Subcutaneous adipose tissue (tissue), 4 donors: ENCODE data around the gene KIAA1217. TPM values are rescaled to one million over a fixed set of nuclear protein-coding genes. Genes with fewer than 3 reads are reported as not detected.

Experiments used
- total RNA-seq, 4 donors: library from RNA; depleted of rRNA; stranded (reverse); fragments of >200 nt; gene quantifications; one replicate each; pipeline ENCODE4 v1.1.0, GENCODE V29; 2016
- TF ChIP-seq, protein P1 (sequence below): fragments of 450-650 bp; IDR thresholded peaks from one replicate; pipeline ENCODE4 v1.5.1; 2016; ENCODE audit warnings: low read depth, mild to moderate bottlenecking, control low read depth, antibody characterized with exemption, moderate library complexity

Gene KIAA1217
- total RNA-seq, 4 donors from 2014 or later: 10.7 to 91.6 (median 27.5) TPM

DNA sequence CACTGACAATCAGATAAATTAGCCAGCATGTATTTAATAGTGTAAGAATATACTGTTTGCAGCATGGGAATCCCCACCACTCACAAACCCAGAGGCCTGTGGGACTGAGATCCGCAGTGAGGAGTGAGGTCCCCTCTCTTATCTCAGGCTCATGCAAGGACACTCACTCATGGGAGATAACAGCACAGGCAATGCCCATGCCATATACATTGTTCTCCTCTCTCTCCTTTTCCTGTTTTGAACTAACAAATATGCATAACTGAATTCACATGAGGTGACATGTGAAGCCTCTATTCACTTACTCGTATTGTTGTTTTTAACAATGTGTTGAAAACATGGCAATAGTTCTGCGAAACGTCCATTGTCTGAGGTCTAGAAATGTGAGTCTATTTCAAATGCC is 284.2 kb downstream of the KIAA1217 start:
- TF ChIP-seq, protein P1, sequence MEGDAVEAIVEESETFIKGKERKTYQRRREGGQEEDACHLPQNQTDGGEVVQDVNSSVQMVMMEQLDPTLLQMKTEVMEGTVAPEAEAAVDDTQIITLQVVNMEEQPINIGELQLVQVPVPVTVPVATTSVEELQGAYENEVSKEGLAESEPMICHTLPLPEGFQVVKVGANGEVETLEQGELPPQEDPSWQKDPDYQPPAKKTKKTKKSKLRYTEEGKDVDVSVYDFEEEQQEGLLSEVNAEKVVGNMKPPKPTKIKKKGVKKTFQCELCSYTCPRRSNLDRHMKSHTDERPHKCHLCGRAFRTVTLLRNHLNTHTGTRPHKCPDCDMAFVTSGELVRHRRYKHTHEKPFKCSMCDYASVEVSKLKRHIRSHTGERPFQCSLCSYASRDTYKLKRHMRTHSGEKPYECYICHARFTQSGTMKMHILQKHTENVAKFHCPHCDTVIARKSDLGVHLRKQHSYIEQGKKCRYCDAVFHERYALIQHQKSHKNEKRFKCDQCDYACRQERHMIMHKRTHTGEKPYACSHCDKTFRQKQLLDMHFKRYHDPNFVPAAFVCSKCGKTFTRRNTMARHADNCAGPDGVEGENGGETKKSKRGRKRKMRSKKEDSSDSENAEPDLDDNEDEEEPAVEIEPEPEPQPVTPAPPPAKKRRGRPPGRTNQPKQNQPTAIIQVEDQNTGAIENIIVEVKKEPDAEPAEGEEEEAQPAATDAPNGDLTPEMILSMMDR: no peak

DNA sequence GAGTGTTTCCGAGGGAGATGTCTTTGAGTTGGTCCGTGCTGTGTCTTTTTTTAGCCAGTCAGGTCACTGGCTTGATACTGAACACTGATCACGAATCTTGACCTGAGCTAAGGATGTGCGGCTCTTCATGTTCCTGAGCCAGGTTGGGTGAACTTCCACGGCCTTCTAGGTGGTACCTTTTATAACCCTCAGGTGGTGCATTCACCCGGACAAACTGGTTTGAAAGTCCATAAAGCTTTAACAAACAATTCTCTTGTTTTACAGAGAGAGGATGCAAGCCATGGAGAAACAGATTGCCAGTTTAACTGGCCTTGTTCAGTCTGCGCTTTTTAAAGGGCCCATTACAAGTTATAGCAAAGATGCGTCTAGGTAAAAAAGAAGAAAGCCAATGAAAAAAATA is 285.3 kb downstream of the KIAA1217 start:
- TF ChIP-seq, protein P1: no peak

DNA sequence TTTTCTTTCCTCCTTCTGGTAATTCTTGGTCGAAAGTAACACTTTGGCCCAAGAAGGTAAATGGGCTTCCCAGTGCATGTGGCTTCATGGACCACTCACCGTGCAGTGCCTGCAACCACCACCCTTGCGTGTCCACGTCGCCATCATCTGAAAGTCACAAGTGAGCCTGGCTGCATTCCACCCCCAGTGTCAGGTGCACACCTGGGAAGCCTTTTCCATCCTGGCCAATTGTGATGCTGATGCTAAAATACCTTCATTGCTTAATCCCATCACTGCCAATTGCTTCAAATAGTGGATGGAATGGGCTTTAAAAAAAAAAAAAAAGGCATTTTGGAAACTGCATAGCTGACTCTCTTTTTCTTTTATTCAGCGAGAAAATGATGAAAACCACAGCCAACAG is 285.8 kb downstream of the KIAA1217 start:
- TF ChIP-seq, protein P1: no peak

DNA sequence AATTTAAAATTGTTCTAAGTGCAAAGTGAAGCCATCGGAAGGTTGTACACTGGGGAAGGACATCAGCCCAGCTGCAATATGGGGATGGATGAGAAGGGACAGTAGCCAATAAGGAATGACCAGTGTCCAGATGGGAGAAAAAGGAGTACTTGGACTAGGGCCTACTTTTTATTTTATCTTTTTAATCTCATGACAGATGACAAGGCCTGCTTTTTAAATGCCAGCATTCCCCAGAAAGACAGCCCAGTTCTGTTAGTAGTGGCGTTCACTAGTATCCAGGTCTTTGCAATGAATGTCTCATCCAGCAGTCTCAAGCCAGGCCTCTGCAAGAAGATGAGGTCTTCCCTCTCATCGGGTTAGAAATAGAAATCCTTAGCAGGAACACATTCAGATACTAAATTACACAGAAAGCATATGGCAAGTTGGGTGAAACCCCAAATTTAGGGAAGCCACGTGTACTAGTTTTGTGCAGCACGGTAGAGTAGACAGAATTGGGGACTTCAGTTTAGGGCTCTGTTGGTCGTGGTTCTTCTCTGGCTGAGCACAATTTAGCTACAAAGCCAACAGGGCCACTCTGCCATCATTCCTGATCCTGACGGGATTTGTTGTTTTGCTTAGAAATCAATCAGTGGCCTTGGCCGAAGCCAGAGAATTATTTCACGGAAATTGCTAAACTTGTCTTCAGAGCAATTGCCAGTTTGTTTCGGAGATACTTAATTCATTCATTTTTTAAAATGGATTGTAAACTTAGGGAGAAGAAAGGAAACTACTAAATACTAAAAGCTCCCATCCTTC is 286.9 kb downstream of the KIAA1217 start:
- TF ChIP-seq, protein P1: no peak

DNA sequence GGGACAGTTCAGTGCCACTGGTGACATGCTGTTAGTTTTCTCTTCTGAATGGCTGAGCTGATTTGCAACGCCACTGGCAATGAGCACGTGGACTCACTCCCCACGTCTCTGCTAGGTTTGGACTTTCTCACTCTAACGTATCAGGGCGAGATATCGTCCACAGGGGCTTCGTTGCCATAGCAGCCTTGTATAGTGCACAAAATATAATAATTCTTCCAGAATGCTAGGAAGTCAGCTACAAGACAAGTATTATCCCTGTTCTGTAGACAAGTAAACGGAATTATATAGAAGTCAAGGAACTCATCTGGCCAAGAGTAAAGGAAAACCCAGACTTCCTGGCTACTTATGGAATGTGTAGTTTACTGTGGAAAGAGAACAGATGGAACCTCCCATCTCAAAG is 288.0 kb downstream of the KIAA1217 start:
- TF ChIP-seq, protein P1: no peak

DNA sequence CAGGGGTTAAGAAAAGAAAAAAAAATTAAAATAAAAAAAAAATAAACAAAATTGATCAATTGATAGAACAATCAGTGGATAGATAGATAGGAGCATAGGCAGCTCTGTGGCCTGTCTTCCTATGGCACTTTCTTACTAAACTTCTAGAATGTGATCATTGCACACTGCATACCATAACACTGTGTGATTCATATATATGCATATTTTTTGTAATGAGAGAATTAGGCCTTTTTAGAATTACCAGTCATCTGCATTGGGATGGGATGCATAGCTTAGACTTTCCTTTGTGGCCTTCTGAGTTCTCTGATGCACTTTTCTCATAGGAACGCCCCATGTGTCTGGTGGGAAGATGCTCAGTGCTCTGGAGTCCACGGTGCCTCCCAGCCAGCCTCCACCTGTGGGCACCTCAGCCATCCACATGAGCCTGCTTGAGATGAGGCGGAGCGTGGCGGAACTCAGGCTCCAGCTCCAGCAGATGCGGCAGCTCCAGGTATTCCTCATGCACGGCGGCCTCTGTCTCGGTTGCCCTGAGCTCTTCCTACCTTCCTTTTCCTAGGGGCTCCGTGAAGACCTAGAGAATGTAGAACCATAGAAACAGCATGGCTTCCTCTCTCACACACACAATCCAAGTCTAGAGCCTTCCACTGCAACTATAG is 292.2 kb downstream of the KIAA1217 start:
- TF ChIP-seq, protein P1: no peak

DNA sequence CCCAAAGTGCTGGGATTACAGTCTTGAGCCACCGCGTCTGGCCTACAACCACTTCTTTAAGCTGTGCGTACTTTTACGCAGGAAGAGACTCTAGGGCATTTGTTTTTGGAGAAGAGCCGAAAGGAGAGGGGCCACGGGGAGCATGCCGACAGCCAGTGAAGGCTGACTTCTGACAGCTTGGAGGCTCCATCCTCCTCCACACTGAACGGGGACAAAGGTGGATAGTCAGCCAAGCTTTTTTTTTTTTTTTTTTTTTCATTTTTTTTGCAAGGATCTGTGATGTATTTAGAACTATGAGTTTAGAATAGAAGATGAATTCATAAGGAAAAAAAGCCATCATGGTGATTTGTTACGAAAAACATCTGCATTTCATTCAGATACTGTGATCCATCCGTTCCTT is 293.1 kb downstream of the KIAA1217 start:
- TF ChIP-seq, protein P1: no peak
